NCI-H2196 (cell line): ENCODE results near the gene GOLGA6L10.
"Not testable (repeated sequence)": the region's sequence is repeated elsewhere in the genome, so short reads cannot be mapped to it uniquely, and the experiment has no call there.

Experiments
- DNase-seq: peaks from one replicate; lab custom pipeline; 2025; ENCODE audit not compliant: unreplicated experiment; lab: John Stamatoyannopoulos, UW

Gene GOLGA6L10

GRCh38 chr15:82342632-82343374 lies 6.5 kb downstream of the GOLGA6L10 start:
- not testable (repeated sequence) for DNase-seq

- not testable (repeated sequence) for DNase-seq
Measured at GRCh38 chr15:82338573-82338972, 10.7 kb downstream of the GOLGA6L10 start.

GRCh38 chr15:82338053-82338452 lies 11.2 kb downstream of the GOLGA6L10 start:
- DNase-seq: not testable (repeated sequence)

GRCh38 chr15:82337051-82337450 lies 12.2 kb downstream of the GOLGA6L10 start:
- DNase-seq: not testable (repeated sequence)

GRCh38 chr15:82336180-82336647 lies 13.1 kb downstream of the GOLGA6L10 start:
- not testable (repeated sequence) for DNase-seq

GRCh38 chr15:82335006-82335405 lies 14.3 kb downstream of the GOLGA6L10 start:
- not testable (repeated sequence) for DNase-seq

- not testable (repeated sequence) for DNase-seq
Measured at GRCh38 chr15:82334554-82334932, 14.7 kb downstream of the GOLGA6L10 start.

- not testable (repeated sequence) for DNase-seq
Measured at GRCh38 chr15:82333603-82334553, 15.4 kb downstream of the GOLGA6L10 start.

GRCh38 chr15:82332711-82333602 lies 16.3 kb downstream of the GOLGA6L10 start:
- DNase-seq: not testable (repeated sequence)

- DNase-seq: not testable (repeated sequence)
Measured at GRCh38 chr15:82331576-82332304, 17.5 kb downstream of the GOLGA6L10 start.

- DNase-seq: not testable (repeated sequence)
Measured at GRCh38 chr15:82330921-82331320, 18.4 kb downstream of the GOLGA6L10 start.

- not testable (repeated sequence) for DNase-seq
Measured at GRCh38 chr15:82329039-82329438, 20.2 kb downstream of the GOLGA6L10 start.

- DNase-seq: not testable (repeated sequence)
Measured at GRCh38 chr15:82327372-82327771, 21.9 kb downstream of the GOLGA6L10 start.

GRCh38 chr15:82326896-82327295 lies 22.4 kb downstream of the GOLGA6L10 start:
- DNase-seq: not testable (repeated sequence)

GRCh38 chr15:82325646-82326045 lies 23.6 kb downstream of the GOLGA6L10 start:
- DNase-seq: not testable (repeated sequence)

- DNase-seq: not testable (repeated sequence)
Measured at GRCh38 chr15:82324831-82325230, 24.4 kb downstream of the GOLGA6L10 start.

GRCh38 chr15:82322488-82322887 lies 26.8 kb downstream of the GOLGA6L10 start:
- not testable (repeated sequence) for DNase-seq

GRCh38 chr15:82320861-82321260 lies 28.4 kb downstream of the GOLGA6L10 start:
- not testable (repeated sequence) for DNase-seq

GRCh38 chr15:82319522-82320278 lies 29.6 kb downstream of the GOLGA6L10 start:
- not testable (repeated sequence) for DNase-seq
